Ascending aorta (tissue), 2 donors: ENCODE results near the gene HLA-DRB1. TPM values are rescaled to one million over a fixed set of nuclear protein-coding genes. Genes with fewer than 3 reads are reported as not detected.

ENCODE experiments used
- DNase-seq, 2 donors: peaks; one replicate each; pipeline ENCODE4 v3.0.0-alpha.2; 2019; ENCODE audit warnings: low spot score in 2 of 2
- H3K27ac ChIP-seq, 2 donors: fragments of 200-600 bp; sonication (generic); one replicate each; pipeline ENCODE4 v1.5.1; 2016 to 2017; ENCODE audit warnings: mild to moderate bottlenecking in 1 of 2
- H3K27me3 ChIP-seq: fragments of 200-600 bp; sonication (generic); one replicate; pipeline ENCODE4 v1.5.1; 2017
- H3K36me3 ChIP-seq, 2 donors: fragments of 200-600 bp; sonication (generic); one replicate each; pipeline ENCODE4 v1.5.1; 2016
- H3K4me1 ChIP-seq, 2 donors: fragments of 200-600 bp; sonication (generic); one replicate each; pipeline ENCODE4 v1.5.1; 2016 to 2017; ENCODE audit warnings: mild to moderate bottlenecking in 1 of 2
- H3K4me3 ChIP-seq, 2 donors: fragments of 200-600 bp; sonication (generic); one replicate each; pipeline ENCODE4 v1.5.1; 2016 to 2017; ENCODE audit warnings: mild to moderate bottlenecking in 1 of 2
- H3K9me3 ChIP-seq, 2 donors: fragments of 200-600 bp; sonication (generic); one replicate each; pipeline ENCODE4 v1.5.1; 2016
- CTCF ChIP-seq, 3 experiments: fragments of 200-600 bp in 2 of 3; fragments of 450-650 bp in 1 of 3; sonication (generic) in 2 of 3; IDR thresholded peaks; one replicate each; pipeline ENCODE4 v1.5.1; 2016 to 2019; ENCODE audit warnings: antibody characterized with exemption in 3 of 3, mild to moderate bottlenecking in 1 of 3, moderate library complexity in 1 of 3
- intact Hi-C: fragments of 100-400 bp; cut with DNase I; formaldehyde crosslinking; loops from one replicate; pipeline ENCODE4 v1.15.1; 2023
- total RNA-seq: library from RNA; depleted of rRNA; stranded (reverse); fragments of >200 nt; gene quantifications from one replicate; pipeline ENCODE4 v1.1.0, GENCODE V29; 2016

The HLA-DRB1 gene
- total RNA-seq, 1 donor from 2014 or later = 82.5 TPM

GRCh38 chr6:32565511-32565910 lies 24.1 kb downstream of the HLA-DRB1 start:
- Histone ChIP-seq H3K4me1 (no peaks in the 10 kb centered on the region), H3K27ac (no peak overlapping the region), H3K27me3 (no peaks in the 10 kb centered on the region), H3K36me3 (no peaks in the 10 kb centered on the region), H3K9me3 (no peaks in the 10 kb centered on the region), H3K4me3 (no peak overlapping the region)
- intact Hi-C loops = no loop called here
- no peak for TF ChIP-seq CTCF (IDR thresholded peaks at IDR 0.05)
- no peak for DNase-seq

- Histone ChIP-seq H3K36me3 (no peaks in the 10 kb centered on the region), H3K4me1 (no peaks in the 10 kb centered on the region), H3K4me3 (no peak overlapping the region), H3K9me3 (no peaks in the 10 kb centered on the region), H3K27me3 (no peaks in the 10 kb centered on the region), H3K27ac (no peak overlapping the region)
- DNase-seq = no peak
- no peak for TF ChIP-seq CTCF (IDR thresholded peaks at IDR 0.05)
- intact Hi-C loops = no loop called here
These were observed 26.7 kb downstream of the HLA-DRB1 start for GRCh38 chr6:32562940-32563339.

- Histone ChIP-seq H3K36me3 (no peaks in the 10 kb centered on the region), H3K4me1 (no peaks in the 10 kb centered on the region), H3K27me3 (no peaks in the 10 kb centered on the region), H3K4me3 (no peak overlapping the region), H3K27ac (no peak overlapping the region), H3K9me3 (no peaks in the 10 kb centered on the region)
- intact Hi-C loops = no loop called here
- TF ChIP-seq CTCF (IDR thresholded peaks at IDR 0.05) = no peak
- DNase-seq = no peak
These were observed 29.9 kb downstream of the HLA-DRB1 start for GRCh38 chr6:32559747-32560146.

GRCh38 chr6:32558426-32559057 lies 31.1 kb downstream of the HLA-DRB1 start:
- no peaks in the 10 kb centered on the region for H3K36me3 ChIP-seq
- no peaks in the 10 kb centered on the region for H3K27me3 ChIP-seq
- H3K4me1 ChIP-seq = no peaks in the 10 kb centered on the region
- TF ChIP-seq CTCF (IDR thresholded peaks at IDR 0.05) = no peak
- H3K27ac ChIP-seq = no peak overlapping the region
- no peaks in the 10 kb centered on the region for H3K9me3 ChIP-seq
- no peak overlapping the region for H3K4me3 ChIP-seq
- intact Hi-C loops = no loop called here
- DNase-seq = no peak

- TF ChIP-seq CTCF (IDR thresholded peaks at IDR 0.05) = no peak
- Histone ChIP-seq H3K36me3 (no peaks in the 10 kb centered on the region), H3K27me3 (no peaks in the 10 kb centered on the region), H3K4me3 (no peak overlapping the region), H3K9me3 (no peaks in the 10 kb centered on the region), H3K4me1 (no peaks in the 10 kb centered on the region), H3K27ac (no peak overlapping the region)
- intact Hi-C loops = no loop called here
- DNase-seq = no peak
These were observed 35.3 kb downstream of the HLA-DRB1 start for GRCh38 chr6:32554116-32554965.
